ENCODE measurements around the gene CD244. TPM values are rescaled to one million over a fixed set of nuclear protein-coding genes. Genes with fewer than 3 reads are reported as not detected.

Gene CD244
- total RNA-seq, 2 donors from 2014 or later, result 0.49 to 0.58 TPM

- H3K36me3 ChIP-seq, result no peaks in the 10 kb centered on the region
- intact Hi-C loops (cut with DNase I), result no loop called here
- no peak for DNase-seq
- H3K4me1 ChIP-seq, result no peaks in the 10 kb centered on the region
- no peaks in the 10 kb centered on the region for H3K27me3 ChIP-seq
- TF ChIP-seq CTCF (IDR thresholded peaks at IDR 0.05), result no peak
- H3K27ac ChIP-seq, result peak overlapping the region; percentile 2
- no peaks in the 10 kb centered on the region for H3K9me3 ChIP-seq
- no peak overlapping the region for H3K4me3 ChIP-seq
- H3K9ac ChIP-seq (ENCODE audit: low read depth in 2 of 2, low read length in 2 of 2), result no peak overlapping the region
These were observed 64.8 kb downstream of the CD244 start for GRCh38 chr1:160797861-160798273.

- TF ChIP-seq CTCF (IDR thresholded peaks at IDR 0.05), result no peak
- H3K36me3 ChIP-seq, result no peaks in the 10 kb centered on the region
- no peaks in the 10 kb centered on the region for H3K27me3 ChIP-seq
- intact Hi-C loops (cut with DNase I), result no loop called here
- no peaks in the 10 kb centered on the region for H3K4me1 ChIP-seq
- H3K9me3 ChIP-seq, result no peaks in the 10 kb centered on the region
- H3K9ac ChIP-seq (ENCODE audit: low read depth in 2 of 2, low read length in 2 of 2), result peak overlapping the region in 1 of 2 donors; percentile 30
- no peak overlapping the region for H3K27ac ChIP-seq
- no peak overlapping the region for H3K4me3 ChIP-seq
- DNase-seq, result no peak
These were observed 65.4 kb downstream of the CD244 start for GRCh38 chr1:160797271-160797709.

GRCh38 chr1:160795951-160796383 is 66.7 kb downstream of the CD244 start, which contains the start of gene LY9:
Gene LY9, plus strand, starts transcription at chr1:160796174. Its CDS starts 14 bp downstream, at chr1:160796188.
- H3K9ac ChIP-seq (ENCODE audit: low read depth in 2 of 2, low read length in 2 of 2), result peak within 1 kb of the TSS; percentile 30 to 48
- H3K9me3 ChIP-seq, result no peaks in the 10 kb centered on the region
- H3K4me1 ChIP-seq, result no peaks in the 10 kb centered on the region
- no peak within 1 kb of the TSS for H3K4me3 ChIP-seq
- TF ChIP-seq CTCF (IDR thresholded peaks at IDR 0.05), result no peak
- peak; percentile 36 for DNase-seq
- no peaks in the 10 kb centered on the region for H3K27me3 ChIP-seq
- intact Hi-C loops (cut with DNase I), result no loop called here
- no peak within 1 kb of the TSS for H3K27ac ChIP-seq
- H3K36me3 ChIP-seq, result no peaks in the 10 kb centered on the region

GRCh38 chr1:160794376-160794775 is 68.3 kb downstream of the CD244 start:
- H3K9me3 ChIP-seq, result no peaks in the 10 kb centered on the region
- TF ChIP-seq CTCF (IDR thresholded peaks at IDR 0.05), result no peak
- no peak overlapping the region for H3K4me3 ChIP-seq
- H3K27ac ChIP-seq, result no peak overlapping the region
- no peak for DNase-seq
- intact Hi-C loops (cut with DNase I), result no loop called here
- no peaks in the 10 kb centered on the region for H3K36me3 ChIP-seq
- H3K27me3 ChIP-seq, result no peaks in the 10 kb centered on the region
- H3K4me1 ChIP-seq, result no peaks in the 10 kb centered on the region
- H3K9ac ChIP-seq (ENCODE audit: low read depth in 2 of 2, low read length in 2 of 2), result no peak overlapping the region

- no peak for DNase-seq
- Histone ChIP-seq H3K27ac (no peak overlapping the region), H3K27me3 (no peaks in the 10 kb centered on the region), H3K9me3 (no peaks in the 10 kb centered on the region), H3K4me3 (no peak overlapping the region), H3K36me3 (no peaks in the 10 kb centered on the region), H3K9ac (ENCODE audit: low read depth in 2 of 2, low read length in 2 of 2) (no peak overlapping the region), H3K4me1 (no peaks in the 10 kb centered on the region)
- intact Hi-C loops (cut with DNase I), result no loop called here
- no peak for TF ChIP-seq CTCF (IDR thresholded peaks at IDR 0.05)
These were observed 72.7 kb downstream of the CD244 start for GRCh38 chr1:160789702-160790611.
